Stimulated activated naive CD4-positive, alpha-beta T cell (primary cell): ENCODE results near the gene TKT.

Experiments used
- DNase-seq, 6 experiments: peaks; one replicate each; lab custom pipeline; 2025; lab: John Stamatoyannopoulos, UW

The TKT gene

DNA sequence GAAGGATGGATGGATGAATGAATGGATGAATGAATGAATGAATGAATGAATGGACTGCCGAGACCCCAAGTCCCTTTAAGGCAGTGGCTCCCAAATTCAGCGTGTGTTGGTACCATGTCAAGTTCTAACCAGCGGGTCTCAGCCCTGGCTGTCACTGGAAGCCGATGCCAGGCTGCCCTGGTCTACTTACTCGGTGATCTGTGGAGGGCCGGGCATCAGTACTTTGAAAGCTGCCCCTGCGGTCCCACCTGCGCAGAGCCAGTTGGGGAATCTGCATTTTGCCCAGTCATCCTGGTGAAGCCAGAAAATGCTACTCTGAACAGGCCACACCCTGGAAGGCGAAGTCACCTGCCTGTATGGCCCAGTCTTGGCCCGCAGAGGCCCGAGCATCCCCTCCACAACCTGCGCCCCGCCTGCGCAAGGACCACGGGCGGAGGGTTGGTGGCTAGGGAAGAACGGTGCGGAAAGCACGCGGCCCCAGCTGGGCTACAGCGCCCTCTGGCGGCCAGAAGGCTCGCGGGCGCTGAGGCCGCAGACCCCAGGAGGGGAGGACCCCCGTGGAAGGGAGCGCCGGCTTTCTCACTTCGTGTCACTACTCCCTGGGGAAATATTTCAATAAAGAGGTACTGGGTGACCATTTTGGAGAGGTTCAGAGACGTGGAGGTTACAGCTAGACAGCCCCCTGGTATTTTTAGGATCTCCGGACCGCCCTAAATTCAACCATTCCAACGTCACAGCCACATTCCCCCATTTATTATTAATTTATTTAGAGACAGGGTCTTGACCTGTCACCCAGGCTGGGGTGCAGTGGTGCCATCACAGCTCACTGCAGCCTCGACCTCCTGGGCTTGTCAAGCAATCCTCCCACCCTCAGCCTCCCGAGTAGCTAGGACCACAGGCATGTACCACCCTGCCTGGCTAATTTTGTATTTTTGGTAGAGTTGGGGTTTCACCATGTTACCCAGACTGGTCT, 59.9 kb downstream of the TKT start:
- DNase-seq = peak in 5 of 6 experiments; percentile 20 to 61 (median 42)

DNA sequence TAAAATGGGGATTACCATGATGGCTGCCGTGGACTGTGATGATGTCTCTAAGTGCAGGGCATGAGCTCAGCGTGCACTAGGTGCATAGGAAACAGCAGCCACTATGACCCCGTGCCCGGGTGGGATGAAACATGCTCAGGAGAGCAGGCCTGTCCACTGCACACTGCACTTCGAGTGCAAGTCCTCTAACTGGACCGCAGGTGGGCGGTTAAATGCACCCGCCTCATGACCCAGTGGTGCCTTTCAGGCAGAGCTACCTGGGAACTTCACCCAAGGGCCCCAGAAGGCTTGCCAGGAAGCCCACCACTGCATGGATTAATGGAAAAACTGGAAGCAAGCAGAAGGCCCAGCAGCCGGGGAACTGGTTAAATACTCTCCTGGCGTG, 60.8 kb downstream of the TKT start:
- no peak for DNase-seq

DNA sequence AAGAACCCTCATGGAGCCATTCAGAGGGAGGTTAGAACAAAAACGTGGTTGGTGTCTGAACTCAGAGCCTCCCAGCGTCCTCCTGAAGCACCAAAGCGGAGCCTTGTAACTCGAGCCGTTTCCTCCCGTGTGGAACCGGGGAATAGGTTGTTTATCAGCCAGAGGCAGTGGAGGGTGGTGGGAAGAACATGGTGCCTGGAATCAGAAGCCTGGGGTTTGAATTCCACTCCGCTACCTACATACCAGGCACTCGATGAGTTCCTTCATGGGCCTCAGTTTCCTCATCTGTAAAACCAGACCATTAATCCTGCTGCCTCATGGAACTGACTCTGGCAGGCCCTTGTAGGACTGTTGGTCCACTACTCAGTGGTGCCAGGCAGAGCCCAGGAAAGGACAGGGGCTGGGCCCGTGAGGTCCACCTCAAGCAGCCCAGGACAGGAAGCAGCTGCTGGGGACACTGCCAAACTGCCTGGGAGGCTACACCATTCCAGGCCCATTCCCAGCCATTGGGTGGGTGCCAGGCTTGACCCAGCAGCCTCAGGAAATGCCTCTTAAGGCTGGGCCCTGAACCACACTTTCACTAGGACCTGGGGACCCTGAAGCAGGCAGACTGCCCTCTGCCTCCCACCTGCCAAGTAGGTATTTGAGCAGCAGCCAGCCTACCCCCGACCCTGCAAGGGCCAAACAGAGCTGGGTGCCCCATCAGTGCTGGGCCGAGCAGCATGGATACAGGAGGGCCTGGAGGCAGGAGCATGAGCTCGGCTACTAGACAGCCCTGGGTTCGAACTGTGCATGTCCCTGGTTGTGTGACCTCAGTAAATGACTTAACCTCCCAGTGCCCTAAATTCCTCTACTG, 61.4 kb downstream of the TKT start:
- DNase-seq = no peak

DNA sequence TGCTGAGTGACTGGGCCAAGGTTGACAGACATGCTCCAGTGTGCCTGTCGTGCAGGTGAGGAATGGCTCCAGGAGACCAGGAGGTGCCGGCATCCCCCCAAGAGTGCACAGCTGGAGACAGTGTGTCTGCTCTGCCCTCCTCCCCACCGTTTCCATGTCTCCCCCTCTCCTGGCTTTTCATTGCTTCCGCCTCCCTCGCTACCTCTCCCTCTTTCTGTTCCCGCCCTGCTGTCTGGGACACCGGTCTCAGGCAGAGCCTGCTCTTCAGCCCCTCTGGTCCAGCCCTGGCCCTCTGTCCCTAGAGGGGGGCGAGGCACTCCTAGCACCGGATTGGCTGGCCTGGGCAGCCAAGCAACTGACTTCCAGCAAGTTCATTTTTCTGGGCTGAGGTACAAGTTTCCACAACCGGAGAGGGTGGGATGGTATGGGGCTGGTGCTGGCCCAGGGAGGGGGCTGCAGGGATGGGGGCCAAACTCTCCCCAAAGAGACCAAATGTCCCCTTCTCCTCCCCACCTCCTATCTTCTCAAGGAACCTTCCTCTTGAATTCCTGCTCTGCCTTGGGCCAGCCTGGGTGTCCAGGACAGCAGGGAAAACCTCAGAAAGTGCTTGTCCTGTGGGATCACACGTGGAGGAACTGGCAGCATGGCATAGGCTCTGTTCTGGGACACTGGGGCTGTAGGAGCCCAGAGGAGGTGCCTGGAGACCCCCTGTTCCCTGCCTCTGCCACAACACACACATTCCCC, 62.2 kb downstream of the TKT start:
- no peak for DNase-seq

DNA sequence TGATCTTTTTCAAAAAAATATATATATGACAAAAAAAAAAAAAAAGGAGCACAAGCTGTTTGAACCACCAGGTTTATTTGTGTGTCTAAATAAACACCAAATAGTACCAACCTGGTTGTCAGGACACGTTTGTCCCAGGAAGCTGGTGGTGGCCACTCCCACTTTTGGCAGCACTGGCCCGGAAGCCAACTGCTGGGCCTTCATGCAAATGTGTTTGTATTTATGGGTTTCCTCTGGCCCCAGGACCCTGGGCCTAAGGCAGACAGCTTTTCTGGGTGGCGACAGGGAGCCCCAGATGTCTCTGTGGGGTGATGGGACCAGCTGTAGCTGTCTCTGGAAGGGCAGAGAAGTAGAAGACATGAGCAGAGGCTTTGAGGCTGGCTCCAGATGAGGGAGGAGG, 63.2 kb downstream of the TKT start:
- DNase-seq = no peak

DNA sequence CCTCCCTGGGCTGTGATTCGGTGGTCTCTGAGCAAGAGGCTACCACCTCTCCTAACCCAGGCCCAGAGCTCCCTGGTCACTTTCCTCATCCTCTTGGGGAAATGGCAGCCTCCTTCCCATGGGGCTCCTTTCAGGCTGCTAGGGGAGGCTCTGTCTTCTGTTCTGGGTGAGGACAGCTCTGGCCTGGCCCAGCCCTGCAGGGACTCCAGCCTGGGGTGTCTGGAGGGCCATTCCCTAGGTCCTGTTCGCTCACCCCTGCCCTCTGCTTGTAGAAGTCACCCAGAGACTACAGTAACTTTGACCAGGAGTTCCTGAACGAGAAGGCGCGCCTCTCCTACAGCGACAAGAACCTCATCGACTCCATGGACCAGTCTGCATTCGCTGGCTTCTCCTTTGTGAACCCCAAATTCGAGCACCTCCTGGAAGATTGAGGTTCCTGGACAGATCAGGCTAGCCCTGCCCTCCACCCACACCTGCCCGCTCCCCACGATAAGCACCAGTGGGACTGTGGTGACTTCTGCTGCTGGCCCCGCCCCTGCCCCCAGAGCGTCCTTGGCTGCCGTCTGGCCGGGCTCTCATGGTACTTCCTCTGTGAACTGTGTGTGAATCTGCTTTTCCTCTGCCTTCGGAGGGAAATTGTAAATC, 63.9 kb downstream of the TKT start:
- no peak for DNase-seq

DNA sequence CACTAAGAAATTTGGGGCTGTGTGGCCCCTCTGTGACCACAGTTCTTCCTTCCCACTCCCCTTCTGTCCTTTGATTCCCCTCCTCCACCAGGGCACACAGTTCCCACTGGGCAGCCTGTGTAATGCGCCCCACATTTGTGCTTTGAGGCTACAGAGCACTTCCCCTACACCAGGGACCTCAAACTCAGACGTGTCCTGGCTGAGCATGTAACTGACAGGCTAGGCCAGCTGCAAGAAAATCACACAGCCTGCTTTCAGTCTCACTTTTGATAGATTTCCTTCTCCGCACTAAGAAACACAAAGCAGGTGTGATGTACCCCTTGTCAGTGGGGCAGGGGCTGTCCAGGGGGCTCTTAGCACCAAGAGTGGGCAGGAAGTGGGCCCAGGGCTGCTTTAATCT, 65.2 kb downstream of the TKT start:
- DNase-seq = no peak

DNA sequence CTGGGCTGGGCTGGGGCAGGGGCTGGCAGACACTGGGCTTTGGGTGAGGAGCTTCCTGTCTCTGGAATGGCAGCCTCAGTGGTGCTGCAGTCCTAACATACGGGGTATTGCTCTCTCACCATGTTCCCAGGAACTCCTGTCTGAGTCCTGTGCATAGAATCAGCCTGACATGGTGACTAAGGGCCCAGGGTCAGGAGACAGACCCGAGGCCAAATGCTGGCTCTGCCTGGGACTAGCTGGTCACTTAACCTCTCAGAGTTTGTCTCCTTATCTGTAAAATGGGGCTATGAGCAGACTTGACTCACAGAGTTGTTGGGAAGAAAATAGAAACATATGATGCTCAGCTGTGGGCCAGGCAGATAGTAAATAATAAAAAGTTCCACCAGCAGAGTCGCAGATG, 66.5 kb downstream of the TKT start:
- no peak for DNase-seq

DNA sequence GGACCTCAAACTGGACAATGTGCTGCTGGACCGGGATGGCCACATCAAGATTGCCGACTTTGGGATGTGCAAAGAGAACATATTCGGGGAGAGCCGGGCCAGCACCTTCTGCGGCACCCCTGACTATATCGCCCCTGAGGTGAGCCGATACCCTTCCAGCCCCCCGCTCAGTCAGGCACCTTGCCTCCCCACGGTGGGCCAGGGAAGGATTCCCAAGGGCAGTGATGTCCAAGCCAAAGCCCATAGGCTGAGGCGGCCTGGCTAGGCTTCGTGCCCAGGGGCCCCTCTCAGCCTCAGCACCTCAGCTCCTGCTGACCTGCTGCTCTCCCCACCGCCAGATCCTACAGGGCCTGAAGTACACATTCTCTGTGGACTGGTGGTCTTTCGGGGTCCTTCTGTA, 67.1 kb downstream of the TKT start:
- no peak for DNase-seq

DNA sequence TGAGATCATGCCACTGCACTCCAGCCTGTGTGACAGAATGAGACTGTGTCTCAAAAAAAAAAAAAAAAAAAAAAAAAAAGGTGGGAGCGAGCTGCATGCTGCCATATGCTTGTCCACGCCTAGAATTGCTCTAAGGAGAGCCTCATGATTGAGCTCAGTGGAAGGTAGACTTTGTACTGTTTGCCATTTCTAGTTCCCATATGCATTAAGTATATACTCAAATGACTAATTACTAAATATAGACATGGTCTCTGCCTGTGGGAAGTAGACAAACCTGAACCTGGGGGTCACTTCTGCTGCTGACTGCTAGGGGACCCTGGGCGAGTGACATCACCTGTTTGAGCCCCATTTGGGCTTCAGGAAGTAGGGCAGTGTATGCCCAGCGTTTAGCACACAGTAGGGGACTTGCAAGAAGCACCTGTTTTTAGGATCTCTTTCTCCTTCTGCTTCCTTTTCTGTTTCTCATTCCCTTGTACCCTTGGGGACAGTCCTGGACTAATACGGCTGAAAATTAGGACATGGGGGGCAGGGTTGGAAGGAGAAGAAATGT, 67.6 kb downstream of the TKT start:
- DNase-seq = no peak

DNA sequence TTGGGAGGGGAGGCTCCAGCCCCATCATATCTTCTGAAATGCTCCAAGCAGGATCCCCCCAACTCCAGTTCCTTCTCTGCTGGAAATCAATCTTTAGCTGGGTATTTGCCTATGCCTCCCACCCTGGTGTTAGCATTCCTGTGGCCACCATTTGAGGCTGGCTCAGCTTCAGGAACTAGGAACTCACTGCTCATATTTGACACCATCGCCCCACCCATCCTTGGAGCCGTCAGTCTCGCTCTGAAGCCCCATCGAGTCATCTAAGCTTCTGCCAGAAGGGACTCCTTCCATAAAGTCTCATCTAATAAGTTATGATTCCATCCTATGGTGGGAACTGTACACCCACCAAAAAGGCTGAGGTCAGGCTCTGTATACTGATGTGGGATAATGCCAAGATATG, 68.4 kb downstream of the TKT start:
- no peak for DNase-seq

DNA sequence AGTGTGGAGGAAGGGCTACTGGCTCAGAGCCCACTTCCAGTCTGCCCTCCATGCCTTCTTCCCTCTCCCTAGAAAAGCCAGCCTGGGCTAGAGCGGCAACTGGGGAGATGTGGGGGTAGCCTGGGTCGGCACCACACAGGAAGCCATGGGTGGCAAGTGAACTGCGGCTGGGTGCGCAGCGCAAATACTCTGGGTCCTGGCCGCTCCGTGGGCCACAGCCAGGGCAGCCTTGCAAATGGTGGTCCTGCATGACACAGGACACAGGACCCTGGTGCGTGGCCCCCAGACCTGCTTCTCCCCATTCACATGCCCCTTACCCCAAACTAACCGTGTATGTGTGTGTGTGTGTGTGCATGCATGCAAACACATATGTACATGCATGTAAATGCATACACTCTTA, 69.1 kb downstream of the TKT start:
- DNase-seq = no peak

DNA sequence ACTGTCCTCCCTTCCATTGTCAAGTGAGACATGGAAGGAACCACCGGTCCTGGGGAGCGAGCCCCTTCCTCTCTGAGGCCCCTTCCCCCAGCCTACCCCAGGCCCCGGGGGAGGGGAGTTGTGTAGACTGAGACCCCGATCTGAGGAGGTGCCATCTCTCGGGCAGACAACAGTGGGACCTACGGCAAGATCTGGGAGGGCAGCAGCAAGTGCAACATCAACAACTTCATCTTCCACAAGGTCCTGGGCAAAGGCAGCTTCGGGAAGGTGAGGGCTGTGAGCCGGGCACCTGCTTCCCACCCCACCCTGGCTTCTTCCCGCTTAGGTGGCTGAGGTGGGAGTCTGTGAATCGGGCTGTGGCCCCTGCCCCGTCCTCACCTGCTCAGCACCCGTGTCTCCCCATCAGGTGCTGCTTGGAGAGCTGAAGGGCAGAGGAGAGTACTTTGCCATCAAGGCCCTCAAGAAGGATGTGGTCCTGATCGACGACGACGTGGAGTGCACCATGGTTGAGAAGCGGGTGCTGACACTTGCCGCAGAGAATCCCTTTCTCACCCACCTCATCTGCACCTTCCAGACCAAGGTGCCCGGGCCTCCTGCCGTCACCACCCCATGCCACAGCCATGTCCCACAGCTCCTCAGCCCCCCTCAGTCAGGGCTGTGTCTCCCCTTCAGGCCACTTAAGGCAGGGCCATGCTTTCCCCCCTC, 69.9 kb downstream of the TKT start:
- no peak for DNase-seq

DNA sequence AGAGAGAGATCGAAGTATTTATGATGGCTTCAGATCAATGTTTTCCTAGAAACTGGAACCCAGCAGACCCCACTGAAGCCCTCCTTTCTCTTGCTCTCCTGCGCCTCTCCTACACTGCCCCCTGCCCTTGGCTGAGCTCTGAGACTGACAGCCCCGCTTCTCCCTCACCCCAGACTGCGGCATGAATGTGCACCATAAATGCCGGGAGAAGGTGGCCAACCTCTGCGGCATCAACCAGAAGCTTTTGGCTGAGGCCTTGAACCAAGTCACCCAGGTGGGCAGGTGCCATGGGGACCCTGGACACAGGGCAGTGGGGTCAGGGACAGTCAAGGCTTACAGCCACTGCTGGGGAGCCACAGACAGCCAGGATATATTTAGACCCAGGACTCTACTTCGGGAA, 71.1 kb downstream of the TKT start:
- no peak for DNase-seq

DNA sequence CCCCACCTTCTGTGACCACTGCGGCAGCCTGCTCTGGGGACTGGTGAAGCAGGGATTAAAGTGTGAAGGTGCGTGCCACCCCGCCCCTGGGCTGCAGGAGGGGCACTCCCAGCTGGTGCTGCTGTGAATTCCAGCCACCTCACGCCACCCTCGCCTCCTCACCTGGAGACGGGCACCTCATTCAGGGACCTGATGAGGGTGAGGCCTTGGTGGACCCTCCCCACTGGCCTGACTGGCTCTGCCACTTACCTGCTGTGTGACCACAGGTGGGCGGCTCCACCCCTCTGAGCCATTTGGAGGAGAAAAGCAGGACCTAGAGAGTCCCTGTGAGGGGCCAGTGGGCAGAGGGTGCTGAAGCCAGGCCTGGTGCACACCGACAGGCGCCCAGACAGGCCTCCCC, 72.3 kb downstream of the TKT start:
- no peak for DNase-seq

DNA sequence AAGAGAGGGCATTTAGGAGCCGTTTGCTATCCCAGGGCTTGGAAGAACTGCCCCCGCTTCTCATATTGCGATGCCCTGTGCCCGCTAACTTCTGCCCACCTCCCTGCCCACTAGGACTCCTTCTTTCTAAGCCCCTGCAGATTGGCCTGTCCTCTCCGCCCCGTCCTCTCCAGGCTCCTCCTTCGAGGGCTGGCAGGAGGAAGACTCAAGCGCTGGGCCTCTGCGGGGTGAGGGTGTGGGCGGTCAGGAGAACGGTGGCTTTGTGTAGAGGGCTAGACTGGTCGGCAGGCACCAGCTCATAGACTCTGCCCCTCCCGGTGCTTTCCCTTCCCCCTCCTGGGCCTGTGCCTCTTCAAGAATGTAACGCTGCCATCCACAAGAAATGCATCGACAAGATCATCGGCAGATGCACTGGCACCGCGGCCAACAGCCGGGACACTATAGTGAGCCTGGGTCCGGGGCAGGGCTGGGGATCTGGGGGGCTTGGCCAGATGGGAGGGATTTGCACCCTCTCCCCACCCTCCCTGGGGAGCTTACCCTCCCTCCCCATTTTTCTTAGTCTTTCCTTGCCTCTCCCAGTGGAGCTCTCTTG, 73.0 kb downstream of the TKT start:
- no peak for DNase-seq

DNA sequence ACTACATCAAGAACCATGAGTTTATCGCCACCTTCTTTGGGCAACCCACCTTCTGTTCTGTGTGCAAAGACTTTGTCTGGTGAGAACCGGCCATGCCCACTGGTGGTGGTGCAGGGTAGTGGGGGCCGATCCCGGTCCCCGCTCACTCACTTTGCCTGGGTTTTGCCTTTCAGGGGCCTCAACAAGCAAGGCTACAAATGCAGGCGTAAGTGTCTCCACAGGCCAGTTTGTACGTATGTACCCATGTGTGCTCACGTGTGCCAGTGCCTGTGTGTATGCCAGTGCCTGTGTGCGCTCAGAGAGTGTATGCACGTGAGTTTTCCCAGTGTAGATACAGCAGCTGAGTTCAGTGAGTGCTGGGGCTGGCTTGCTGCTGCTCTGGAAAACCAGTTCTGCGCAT, 74.3 kb downstream of the TKT start:
- DNase-seq = no peak

DNA sequence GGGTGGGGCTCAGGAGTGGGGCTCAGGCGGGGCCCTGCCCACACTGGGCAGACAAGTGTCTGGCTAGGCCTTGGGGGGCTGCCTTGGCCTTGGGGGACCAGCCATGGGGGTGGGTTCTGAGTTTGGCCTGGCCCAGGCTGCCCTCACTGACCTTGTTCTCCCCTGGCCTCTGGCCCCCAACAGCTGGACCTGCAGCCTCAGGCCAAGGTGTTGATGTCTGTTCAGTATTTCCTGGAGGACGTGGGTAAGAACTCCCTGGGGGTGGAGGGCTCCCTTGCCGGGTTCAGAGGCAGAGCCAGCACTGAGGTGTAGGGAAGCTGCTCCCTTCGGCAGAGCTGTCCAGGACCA, 74.8 kb downstream of the TKT start:
- DNase-seq = no peak

DNA sequence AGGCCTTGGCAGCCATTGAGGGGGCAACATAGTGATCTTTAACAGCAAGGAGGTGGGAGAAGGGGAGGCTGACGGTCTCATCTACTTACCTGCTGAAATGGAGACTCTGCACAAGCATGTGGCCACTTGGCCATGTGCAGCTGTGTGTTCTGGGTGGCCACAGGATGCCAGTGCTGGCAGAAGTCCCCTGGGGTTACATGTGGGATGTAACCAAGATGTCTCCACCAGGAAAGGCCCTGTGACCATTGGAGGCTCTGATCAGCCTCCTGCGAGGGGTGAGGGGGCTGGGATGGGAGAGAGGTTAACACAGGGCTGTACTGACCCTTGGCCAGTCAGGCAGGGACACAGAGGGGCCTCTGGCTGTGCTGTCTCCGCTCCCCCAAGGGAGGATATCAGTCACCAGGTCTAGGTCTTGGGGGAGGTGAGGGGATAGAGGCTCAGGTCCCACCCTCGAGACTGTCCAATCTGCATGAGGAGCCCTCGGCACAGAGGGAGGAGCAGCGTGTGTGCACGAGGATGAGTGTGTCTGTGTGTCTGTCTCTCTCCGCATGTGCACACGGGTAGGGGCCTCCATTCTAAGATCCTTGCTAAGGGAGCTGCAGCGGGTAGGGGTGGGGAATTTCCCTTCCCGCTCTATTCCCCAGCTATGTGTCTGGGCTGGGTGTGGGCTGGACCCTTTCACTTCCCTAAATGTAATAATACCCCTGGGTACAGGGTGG, 75.4 kb downstream of the TKT start:
- no peak for DNase-seq

DNA sequence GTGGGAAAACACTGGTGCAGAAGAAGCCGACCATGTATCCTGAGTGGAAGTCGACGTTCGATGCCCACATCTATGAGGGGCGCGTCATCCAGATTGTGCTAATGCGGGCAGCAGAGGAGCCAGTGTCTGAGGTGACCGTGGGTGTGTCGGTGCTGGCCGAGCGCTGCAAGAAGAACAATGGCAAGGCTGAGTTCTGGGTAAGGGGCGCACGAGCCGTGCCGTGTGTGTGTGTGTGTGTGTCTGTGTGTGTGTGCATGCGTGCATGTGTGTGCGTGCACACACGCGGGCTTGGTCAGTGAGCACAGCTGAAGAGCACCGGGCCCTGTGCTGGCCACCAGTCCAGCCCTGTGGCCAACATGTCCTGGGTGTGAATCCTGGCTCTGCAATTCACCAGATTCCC, 76.2 kb downstream of the TKT start:
- DNase-seq = no peak
